SK-MEL-5 (cell line): Measurements from ENCODE around the gene CAMK1D. TPM values are rescaled to one million over a fixed set of nuclear protein-coding genes. Genes with fewer than 3 reads are reported as not detected.
"Not testable (repeated sequence)": the region's sequence is repeated elsewhere in the genome, so short reads cannot be mapped to it uniquely, and the experiment has no call there.

ENCODE experiments used
- DNase-seq: peaks from one replicate; pipeline ENCODE4 v3.0.0-alpha.2; 2016; ENCODE audit warnings: low read depth, low spot score
- in situ Hi-C: cut with HindIII; loops from 2 replicates; pipeline ENCODE4 v1.10.0; 2016; ENCODE audit warnings: low sequenced_read_pairs, high pct_unique_total_duplicates, low pct_unique_long_range_greater_than_20kb
- total RNA-seq: library from RNA; depleted of rRNA; stranded (reverse); fragments of >200 nt; shearing (Covaris generic); gene quantifications from 2 replicates; pipeline ENCODE4 v1.2.3, GENCODE V29; 2014

Gene CAMK1D
- total RNA-seq, 1 experiment from 2014 or later, result 0.37 TPM

- no peak for DNase-seq
- in situ Hi-C loops, result no loop called here
These were observed 381.6 kb downstream of the CAMK1D start for GRCh38 chr10:12730809-12731519.

- no peak for DNase-seq
- in situ Hi-C loops, result no loop called here
These were observed 383.9 kb downstream of the CAMK1D start for GRCh38 chr10:12733271-12733670.

- DNase-seq, result no peak
- in situ Hi-C loops, result no loop called here
These were observed 386.6 kb downstream of the CAMK1D start for GRCh38 chr10:12735843-12736462.

- no peak for DNase-seq
- in situ Hi-C loops, result no loop called here
These were observed 391.5 kb downstream of the CAMK1D start for GRCh38 chr10:12740813-12741212.

GRCh38 chr10:12741360-12741804 lies 392.0 kb downstream of the CAMK1D start:
- in situ Hi-C loops, result no loop called here
- no peak for DNase-seq

GRCh38 chr10:12742771-12743170 lies 393.4 kb downstream of the CAMK1D start:
- no peak for DNase-seq
- in situ Hi-C loops, result no loop called here

GRCh38 chr10:12743466-12743865 lies 394.1 kb downstream of the CAMK1D start:
- in situ Hi-C loops, result not testable (repeated sequence)

GRCh38 chr10:12743941-12744340 lies 394.6 kb downstream of the CAMK1D start:
- in situ Hi-C loops, result no loop called here

More at GRCh38 chr10:12743466-12743865, 394.1 kb downstream of the CAMK1D start:
- DNase-seq, result not testable (repeated sequence)

GRCh38 chr10:12748186-12748585 lies 398.8 kb downstream of the CAMK1D start:
- in situ Hi-C loops, result no loop called here
- no peak for DNase-seq

More at GRCh38 chr10:12743941-12744340, 394.6 kb downstream of the CAMK1D start:
- no peak for DNase-seq

GRCh38 chr10:12749760-12750478 lies 400.6 kb downstream of the CAMK1D start:
- no peak for DNase-seq
- in situ Hi-C loops, result no loop called here

- in situ Hi-C loops, result no loop called here
- DNase-seq, result no peak
These were observed 401.3 kb downstream of the CAMK1D start for GRCh38 chr10:12750526-12751201.

- in situ Hi-C loops, result no loop called here
- no peak for DNase-seq
These were observed 405.7 kb downstream of the CAMK1D start for GRCh38 chr10:12755075-12755474.

GRCh38 chr10:12757351-12757750 lies 408.0 kb downstream of the CAMK1D start:
- no peak for DNase-seq
- in situ Hi-C loops, result no loop called here

- in situ Hi-C loops, result no loop called here
- DNase-seq, result no peak
These were observed 408.9 kb downstream of the CAMK1D start for GRCh38 chr10:12758271-12758670.

- DNase-seq, result no peak
- in situ Hi-C loops, result no loop called here
These were observed 416.9 kb downstream of the CAMK1D start for GRCh38 chr10:12766223-12766622.

- in situ Hi-C loops, result no loop called here
- DNase-seq, result no peak
These were observed 419.1 kb downstream of the CAMK1D start for GRCh38 chr10:12768156-12769100.
